Left lobe of liver (tissue), 2 donors: ENCODE data around the gene IL4. TPM values are rescaled to one million over a fixed set of nuclear protein-coding genes. Genes with fewer than 3 reads are reported as not detected.
A peak's percentile ranks its signal among the peaks of the same experiment; 100 is the strongest.

Experiments
- ATAC-seq: fragments of 200-7000 bp; cut with Tn5 transposase; one replicate; pipeline ENCODE4 v1.9.1; 2020; ENCODE audit warnings: mild to moderate bottlenecking, moderate library complexity
- DNase-seq: peaks from one replicate; pipeline ENCODE4 v3.0.0-alpha.2; 2020; ENCODE audit warnings: low spot score
- total RNA-seq: library from RNA; stranded (reverse); gene quantifications from one replicate; pipeline ENCODE4 v1.2.1, GENCODE V29; 2021
- donor health status: DM: no; HTN: no; CAD: no; lungs with moderate emphysema.
- donor health status: DM: no; HTN: yes; CAD: no.

IL4 gene
- total RNA-seq, 1 donor from 2014 or later = not detected

DNA sequence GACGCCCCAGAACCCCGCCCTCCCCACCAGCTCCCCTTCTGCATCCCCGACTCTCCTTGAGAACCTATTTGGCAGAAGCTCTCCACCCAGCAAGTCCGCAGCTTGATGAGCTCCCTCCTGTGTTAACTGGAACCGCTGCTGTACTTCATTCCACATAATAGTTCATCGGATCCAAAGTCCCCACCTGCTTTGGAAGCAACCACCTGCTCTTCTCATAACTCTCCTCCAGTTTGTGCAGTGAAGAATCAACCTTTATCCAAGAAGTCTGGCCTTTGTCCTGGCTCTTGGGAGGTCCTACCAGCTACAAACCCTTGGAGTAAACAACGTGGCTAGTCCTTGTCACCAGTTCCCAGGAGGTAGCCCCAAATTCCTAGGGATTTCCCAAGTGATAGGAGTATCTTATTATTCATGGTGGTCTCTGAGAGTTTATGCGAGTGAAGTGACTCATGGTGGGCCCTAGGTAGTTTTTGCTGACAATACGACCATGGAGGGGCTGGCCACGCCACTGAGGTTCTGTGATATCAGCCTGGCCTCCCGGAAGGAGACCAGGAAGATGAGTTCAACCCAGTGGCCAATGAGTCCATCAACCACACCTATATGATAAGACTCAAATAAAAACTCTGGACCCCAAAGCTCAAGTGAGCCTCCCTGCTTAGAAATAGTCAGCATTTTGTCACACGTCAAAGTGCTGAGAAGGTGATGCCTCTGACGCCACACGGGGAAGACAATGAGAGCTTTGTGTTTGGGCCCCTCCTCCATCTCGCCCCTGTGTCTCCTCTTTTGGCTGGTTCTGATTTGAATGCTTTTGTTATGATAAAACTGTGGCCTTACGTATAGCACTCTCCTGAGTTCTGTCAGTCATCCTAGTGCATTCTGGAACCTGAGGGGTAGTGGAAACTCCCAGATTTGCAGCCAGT, 3.6 kb upstream of the IL4 start:
- DNase-seq = peak; percentile 19
- ATAC-seq = no peak

DNA sequence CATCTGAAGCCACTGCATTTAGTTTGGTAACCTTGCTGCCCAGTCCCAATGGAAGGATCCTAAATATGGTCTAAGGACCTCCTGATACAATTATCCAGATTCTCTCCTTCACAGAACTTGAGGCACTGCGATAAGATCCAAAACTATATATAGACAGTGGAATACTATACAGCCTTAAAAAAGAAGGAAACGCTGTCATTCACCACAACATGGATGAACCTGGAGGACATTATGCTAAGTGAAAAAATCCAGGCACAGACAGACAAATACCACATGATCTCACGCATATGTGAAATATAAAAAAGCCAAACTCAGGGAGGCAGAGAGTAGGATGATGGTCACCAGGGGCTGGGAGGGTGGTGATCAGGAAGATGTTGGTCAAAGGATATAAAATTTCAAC, 2.8 kb upstream of the IL4 start:
- DNase-seq (no peak), ATAC-seq (no peak)

DNA sequence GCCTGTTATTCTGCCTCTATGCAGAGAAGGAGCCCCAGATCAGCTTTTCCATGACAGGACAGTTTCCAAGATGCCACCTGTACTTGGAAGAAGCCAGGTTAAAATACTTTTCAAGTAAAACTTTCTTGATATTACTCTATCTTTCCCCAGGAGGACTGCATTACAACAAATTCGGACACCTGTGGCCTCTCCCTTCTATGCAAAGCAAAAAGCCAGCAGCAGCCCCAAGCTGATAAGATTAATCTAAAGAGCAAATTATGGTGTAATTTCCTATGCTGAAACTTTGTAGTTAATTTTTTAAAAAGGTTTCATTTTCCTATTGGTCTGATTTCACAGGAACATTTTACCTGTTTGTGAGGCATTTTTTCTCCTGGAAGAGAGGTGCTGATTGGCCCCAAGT, 301 bp upstream of the IL4 start:
- ATAC-seq (no peak), DNase-seq (no peak)

DNA sequence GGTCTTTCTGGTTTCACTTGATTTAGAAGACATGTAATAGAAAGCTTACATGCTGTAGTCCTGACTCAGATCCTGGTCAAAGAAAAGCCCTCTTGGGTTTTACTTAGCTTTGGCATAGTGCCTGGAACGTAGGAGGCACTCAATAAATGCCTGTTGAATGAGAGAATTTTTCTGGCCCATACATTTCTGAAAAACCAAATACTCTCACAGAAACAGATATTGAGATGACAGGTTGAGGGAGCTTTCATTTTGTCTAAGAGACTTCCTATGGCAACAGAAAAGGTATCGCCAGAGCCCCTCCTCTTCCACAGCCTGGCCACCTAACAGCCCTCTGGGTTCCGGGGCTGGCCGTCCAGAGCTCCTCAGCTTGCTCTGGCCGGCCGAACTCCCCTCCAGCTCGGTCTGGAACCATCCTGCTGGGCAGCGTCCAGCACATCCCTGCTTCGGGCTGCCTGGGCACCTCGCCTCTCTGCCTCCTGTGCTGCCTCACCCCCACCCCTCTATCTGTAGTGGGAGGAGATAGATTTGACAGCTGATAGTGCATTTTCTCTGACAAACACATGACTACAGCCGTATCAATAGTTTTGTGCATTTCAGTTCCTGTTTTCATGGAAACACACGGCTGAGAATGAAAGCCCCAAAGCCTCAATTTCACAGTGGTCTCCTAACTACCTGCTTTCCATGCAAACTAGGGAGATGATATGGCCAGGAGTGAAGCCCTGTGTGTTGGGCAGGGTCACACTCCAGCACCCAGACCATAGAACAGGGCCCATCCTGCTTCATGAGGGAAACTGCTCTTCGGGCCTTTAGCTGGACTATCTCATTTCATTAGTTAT, 1.1 kb downstream of the IL4 start:
- DNase-seq = no peak
- no peak for ATAC-seq

DNA sequence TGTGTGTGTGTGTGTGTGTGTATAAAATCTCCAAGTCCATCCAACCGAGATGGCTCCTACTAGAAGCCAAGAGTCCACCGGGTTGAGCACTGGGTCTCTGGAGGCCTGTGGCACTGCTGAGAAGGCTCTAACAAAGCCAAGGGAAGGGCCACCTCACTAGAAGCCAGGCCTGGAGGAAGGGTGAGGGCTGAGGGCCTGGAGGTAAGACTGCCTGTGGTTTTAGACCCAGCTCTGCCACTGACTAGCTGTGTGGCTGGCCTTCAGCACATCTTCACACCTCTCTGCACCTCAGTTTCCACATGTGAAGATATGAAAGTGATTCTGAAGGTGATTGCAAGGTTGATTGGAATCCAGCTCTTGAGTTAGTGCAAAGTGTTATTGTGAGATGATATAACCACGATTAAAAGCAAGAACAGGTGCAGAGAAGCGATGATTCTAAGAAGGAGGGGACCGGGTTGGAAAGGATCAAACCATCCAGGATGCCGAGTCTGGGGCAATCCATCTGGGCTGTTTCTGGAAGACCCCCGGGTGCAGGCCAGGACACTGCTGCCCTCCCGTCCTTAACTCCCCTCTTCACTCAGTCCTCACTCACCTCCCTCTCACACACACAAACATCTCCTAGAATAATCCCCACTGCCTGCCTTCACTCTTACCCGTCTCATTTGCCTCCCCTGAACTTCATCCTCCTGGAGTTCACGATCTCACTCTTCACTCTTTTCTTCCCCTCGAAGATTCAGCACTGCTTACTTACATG, 2.3 kb downstream of the IL4 start:
- no peak for ATAC-seq
- no peak for DNase-seq

DNA sequence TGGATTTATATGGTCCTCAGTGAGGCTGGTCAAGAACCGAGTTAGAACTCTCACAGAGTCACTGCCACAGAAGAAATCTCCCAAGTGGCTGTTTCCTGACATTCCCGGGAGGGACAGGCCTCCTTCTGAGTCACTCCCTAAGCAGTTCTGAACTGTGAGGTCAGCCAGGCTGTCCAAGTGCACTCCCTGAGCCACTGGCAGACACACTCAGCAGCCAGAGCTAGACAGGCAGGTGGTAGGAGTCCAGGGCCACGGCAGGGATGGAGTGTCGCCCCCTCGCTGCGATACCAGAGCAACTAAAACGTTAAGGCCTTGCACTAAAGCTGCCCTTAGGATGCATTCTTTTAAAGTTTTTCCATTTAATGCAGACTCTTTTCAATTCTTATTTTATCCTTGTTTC, 3.4 kb downstream of the IL4 start:
- no peak for ATAC-seq

DNA sequence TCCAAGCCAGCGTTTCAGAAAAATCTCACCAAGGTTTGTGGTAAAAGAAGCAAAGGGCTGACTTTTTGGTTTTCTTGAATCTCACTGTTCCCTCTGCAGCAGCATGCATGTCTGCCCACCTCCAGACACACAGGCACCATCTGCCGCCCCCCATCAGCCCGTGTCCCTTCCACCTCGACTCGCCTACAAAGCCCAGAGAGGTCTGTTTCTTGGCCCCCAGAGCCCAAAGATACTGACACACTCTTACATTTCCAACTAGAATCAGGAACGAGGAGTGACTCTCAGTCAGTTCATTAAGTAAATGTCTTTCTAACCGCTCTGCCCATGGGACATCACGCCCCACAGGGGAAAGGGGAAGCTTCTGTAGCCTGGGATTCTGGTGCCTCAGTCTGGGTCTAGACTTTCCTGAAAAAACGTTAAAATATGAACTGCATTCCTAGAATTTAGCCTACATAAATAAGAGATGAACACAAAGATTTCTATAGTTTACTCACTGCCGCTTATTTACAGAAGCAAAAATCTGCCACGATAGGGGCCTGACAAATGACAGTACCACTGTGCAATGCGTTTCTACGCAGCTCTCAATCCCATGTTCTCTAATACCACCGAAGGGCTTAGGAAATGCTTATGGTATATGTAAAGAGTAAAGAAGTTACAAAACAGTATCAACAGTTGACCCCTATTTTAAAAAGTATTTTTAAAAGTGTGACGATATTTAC, 4.1 kb downstream of the IL4 start:
- ATAC-seq = no peak
- no peak for DNase-seq

More for the DNA sequence above, 3.4 kb downstream of the IL4 start:
- no peak for DNase-seq

DNA sequence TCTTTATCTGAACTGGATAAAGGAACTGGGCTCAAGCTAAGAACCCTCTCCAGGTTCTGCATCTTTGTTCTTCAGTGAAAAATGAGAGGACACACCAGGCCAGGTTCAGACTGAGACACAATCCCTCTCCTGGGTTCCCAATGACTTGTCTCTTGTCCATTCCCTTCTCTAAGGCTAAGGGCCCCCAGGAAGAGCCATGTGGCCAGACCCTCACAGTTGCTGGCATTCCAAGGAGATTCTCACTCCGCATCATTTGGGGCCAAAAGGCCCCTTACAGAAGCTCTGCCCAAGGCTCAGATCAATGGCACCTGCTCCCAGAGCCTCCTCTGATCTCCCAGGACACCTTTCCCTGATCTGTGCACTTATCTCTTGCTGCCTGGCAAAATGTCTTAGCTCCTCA, 4.9 kb downstream of the IL4 start:
- ATAC-seq = no peak
- DNase-seq = no peak

DNA sequence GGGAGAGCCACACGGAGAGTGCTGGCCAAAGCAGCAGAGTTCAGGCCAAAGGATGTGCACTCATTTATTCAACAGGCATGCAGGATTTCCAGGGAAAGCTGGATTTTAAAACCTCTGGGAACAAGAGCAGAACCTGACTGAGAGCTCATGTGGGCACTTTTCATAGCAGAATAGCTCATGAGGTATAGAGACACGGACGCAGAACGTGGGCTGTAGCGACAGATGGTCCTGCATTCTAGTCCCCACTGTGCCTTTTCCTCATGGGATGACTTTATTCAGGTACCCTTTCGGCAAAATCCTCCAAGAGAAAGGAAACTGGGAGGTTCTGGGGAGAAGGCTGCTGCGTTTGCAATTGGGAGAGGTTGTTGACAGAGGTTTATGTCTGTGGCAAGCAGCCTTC, 5.4 kb downstream of the IL4 start:
- DNase-seq = no peak
- ATAC-seq = no peak

DNA sequence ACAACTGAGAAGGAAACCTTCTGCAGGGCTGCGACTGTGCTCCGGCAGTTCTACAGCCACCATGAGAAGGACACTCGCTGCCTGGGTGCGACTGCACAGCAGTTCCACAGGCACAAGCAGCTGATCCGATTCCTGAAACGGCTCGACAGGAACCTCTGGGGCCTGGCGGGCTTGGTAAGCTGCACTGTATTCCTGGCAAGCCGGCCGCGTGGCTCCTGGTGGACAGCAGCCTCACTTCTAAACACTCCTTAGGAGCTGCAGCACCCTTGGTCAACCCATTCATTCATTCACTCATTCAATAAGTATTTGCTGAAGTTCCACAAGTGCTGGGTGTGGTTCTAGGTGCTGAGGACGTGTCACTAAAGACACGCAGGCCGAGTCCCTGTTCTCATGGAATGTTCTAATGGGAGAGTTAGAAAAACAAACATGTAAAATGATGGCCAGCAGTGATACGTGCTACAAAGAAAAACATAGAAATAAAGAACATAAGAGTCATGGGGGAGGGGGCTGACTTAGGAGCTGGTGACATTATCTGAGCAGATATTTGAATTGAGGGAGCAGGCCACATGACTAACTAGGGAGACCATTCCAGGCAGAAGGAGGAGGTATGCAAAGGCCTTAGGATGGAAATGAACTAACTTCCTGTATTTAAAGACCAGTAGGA, 6.1 kb downstream of the IL4 start:
- no peak for DNase-seq
- ATAC-seq = no peak

DNA sequence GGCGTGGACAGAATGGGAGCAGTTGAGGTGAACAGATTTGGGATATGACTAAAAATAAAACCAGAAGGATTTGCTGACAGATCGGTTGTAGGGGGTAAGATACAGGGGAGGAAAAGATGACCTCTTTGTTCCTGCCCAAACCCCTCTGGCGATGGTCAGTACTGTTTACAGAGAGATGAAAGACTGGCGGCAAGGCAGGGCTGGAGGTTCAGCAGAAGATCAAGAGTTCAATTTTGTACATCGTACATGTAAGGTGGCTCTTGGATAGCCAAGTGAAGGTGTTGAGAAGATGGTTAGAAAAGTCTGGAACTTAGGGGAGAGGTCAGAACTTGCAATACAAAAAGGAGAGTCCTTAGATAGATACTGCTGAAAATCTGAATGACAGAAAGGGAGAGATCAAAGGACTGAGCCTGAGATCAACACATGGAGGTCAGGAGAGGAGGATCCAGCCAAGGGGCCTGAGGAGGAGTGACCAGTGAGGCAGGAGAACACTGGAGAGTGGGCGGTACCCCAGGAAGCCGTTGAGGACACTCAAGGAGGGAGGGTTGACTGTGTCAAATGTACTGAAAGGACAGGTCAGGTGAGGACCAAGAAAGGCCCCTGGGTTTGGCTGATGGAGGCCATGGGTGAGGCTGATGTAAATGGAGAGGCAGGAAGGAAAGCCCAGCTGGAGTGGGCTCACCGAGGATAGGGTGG, 7.1 kb downstream of the IL4 start:
- ATAC-seq = no peak
- no peak for DNase-seq

DNA sequence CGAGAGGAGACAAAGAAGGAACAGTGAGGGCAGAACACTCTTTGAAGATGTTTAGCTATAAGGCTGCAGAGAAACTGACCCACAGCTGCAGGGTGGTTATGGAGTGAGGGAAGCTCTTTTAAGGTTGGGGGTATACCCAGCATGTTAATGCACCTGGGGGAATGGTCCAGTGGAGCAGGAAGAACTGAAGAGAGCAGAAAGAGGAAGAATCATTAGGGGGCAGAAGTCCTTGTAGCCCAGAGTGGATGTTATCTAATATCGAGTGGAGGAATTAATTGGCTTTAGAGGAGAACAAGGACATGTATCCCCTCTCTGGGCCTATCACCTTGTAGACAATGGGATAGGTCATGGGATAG, 7.7 kb downstream of the IL4 start:
- ATAC-seq (no peak), DNase-seq (no peak)

DNA sequence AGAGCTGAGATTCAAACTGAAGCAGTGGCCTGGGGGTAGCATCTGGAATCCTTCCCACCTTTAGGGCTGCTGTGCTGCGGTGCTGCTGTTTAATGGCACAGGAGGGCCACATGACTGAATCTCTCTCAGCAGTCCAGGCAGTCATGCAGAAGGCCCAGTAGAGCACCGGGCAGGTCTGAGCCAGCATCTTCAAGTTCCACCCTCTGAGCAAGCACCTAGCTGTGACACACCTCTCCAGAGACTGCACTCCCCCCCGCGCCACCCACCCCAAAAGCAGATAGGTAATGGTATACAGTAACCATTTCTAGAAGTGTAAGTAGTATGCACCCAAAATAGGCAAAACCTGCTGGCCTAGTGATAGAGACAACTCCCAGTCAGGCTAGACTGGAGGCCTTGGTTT, 8.2 kb downstream of the IL4 start:
- no peak for DNase-seq
- no peak for ATAC-seq

DNA sequence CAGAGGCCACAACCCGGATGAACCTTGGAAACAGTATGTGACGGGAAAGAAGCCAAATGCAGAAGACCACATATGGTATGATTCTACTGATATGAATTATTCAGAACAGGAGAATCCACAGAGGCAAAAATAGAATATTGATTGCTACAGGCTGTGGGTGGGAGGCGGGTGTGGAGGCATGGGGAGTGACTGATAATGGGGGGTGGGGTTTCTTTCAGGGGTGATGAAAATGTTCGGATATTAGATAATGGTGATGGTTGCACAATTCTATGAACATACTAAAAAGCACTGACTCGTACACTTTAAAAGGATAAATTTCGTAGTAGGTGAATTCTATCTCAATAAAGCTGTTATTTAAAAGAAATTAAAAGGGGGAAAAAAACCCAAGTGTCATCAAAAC, 10.7 kb downstream of the IL4 start:
- DNase-seq = no peak
- ATAC-seq = no peak

DNA sequence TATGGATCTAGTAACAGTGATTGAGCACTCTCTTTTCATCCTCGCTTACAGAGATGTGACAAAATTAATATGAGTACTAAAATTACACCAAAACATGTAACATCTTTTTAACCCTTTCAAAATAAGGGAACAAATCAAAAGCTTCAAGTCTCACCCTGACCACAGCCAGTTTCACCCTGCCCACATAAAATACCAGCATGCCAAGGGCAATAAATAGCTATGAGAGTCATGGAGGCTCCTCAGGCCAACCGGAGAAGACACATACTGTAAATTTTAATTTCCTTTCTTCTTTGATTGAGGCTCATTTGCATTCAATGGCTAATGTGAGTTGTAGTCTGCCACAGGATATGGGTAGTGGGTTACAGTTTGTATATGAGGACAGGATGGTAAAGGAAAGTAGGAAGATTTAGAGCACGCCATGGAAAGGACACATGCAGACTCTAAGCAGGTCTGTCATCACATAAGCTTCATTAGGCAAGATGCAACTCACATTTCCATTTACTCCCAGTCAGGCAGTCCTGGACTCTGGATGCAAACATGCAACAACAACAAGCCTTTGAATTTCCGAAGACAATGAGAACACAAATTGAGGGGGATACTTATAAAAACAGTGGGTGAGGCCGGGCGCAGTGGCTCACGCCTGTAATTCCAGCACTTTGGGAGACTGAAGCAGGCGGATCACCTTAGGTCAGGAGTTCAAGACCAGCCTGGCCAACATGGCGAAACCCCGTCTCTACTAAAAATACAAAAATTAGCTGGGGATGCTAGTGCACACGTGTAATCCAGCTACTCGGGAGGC, 11.3 kb downstream of the IL4 start:
- DNase-seq = no peak

DNA sequence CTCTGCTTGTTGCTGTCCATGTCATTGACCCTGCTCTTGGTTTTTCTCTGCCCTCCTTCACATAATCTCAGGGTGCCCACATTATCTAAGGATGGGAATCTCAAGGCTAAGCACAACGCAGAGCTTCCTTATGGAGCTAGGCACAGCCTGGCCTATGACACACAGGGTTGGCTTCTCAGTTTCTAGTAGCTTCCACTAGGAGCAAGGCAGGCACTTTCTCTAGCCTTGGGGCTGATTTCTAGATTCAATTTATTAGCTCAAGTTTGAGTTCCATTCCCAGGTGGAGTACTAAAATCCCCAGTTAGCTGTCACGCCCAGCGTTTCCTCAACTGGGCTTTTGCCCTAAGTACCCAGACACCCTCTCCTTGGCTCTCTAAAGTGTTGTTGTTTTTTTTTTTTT, 12.4 kb downstream of the IL4 start:
- ATAC-seq = no peak
- DNase-seq = no peak

More for the DNA sequence above, 11.3 kb downstream of the IL4 start:
- no peak for ATAC-seq

DNA sequence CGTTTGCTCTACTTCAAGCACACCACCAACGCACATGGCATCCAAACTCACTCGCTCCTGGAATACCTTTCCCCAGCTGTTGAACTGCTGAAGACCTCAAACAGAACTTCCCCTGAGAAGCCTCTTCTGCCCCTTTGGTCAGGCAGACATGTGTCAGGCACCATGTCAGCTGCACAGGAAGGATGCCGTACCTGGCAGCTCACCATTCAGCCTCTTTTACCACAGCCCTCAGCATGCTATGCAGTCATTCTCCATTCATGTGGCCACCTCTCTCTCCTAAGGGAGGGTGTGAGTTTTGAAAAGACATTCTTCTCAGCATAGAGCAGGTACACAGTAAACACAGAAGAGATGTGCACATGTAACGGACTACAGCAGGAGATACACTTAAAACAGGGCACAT, 14.2 kb downstream of the IL4 start:
- no peak for ATAC-seq
- DNase-seq = no peak

DNA sequence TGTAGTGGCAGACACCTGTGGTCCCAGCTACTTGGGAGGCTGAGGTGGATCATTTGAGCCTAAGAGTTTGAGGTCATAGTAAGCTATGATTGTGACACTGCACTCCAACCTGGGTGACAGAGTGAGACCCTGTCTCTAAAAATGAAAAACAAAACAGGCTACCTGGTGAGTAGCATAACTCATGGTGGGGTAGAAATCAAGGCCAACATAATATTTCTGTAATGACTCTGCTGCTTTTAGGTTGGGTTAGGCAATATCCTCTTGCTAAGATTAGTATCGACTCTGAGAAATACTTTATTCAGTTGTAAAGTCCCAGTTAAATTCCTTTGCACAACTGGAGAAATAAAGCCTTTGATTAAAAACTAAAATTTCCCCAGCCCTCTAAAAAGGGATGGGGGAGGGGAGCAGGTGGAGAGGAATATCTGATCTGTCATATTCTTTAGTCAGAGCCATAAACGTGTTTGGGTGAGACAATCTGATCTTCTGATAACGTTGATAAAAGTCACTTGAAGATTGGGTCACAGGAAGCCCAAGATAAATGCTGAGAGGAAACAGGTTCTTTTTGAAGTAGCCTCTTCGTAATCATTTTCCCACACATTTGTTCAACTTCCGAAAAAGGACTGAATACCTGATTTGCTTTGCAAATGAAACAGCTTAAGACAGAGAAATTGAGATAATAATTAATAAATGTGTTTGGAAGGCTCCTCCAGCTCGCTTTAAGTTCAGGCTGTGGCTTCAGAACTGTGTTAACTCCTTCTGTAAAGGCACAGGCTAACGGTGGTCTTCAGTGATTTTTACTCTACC, 14.9 kb downstream of the IL4 start:
- ATAC-seq = no peak
- no peak for DNase-seq
